Measurements from ENCODE around the gene MOCS2. TPM values are rescaled to one million over a fixed set of nuclear protein-coding genes. Genes with fewer than 3 reads are reported as not detected.

The MOCS2 gene
- total and polyA plus RNA-seq, 2 of the 8 experiments (the other 6 are each of a cell fraction or from before 2014, with no cell fraction given) = 6.7 to 16.1 TPM

- H2BK20ac ChIP-seq (ENCODE audit: low read length) = no peak overlapping the region
- H2BK120ac ChIP-seq (replicated peaks; ENCODE audit: low read depth, low read length) = no peak overlapping the region
- CTCF ChIA-PET (ENCODE audit: partially characterized antibody) = interaction anchor here (2.8 kb wide), 1 partner anchor 18 kb away, joined by 13 read pairs; no protein-coding TSS in a partner anchor
- H4K8ac ChIP-seq (ENCODE audit: extremely low read depth, insufficient read depth, low read length) = no peak overlapping the region
- H3K18ac ChIP-seq (ENCODE audit: extremely low read depth, low read length) = no peak overlapping the region
- POLR2A ChIA-PET (ENCODE audit: partially characterized antibody) = no interaction called here
- no peak overlapping the region for H2BK12ac ChIP-seq (ENCODE audit: low read depth, low read length)
- H3K79me2 ChIP-seq (ENCODE audit: control insufficient read depth in 1 of 2, insufficient read depth in 2 of 2, low read length in 2 of 2) = no peaks in the 10 kb centered on the region
- no peak for FAIRE-seq
- no peak overlapping the region for H3K56ac ChIP-seq (replicated peaks; ENCODE audit: insufficient read length, low read depth, low read length)
- no peak for DNase-seq (ENCODE audit: low read depth in 1 of 2, low spot score in 2 of 2)
- no peak overlapping the region for H3K4me2 ChIP-seq (ENCODE audit: insufficient read depth in 1 of 2, low read depth in 2 of 2, low read length in 2 of 2)
- no peaks in the 10 kb centered on the region for H4K20me1 ChIP-seq (replicated peaks in 1 of 2; ENCODE audit: control insufficient read depth in 1 of 2, insufficient read depth in 2 of 2, low read length in 2 of 2)
- H2BK15ac ChIP-seq (ENCODE audit: low read length) = no peak overlapping the region
- no peak overlapping the region for H3K4me3 ChIP-seq (ENCODE audit: extremely low read depth in 1 of 4, insufficient read depth in 2 of 4, low read depth in 3 of 4, low read length in 4 of 4)
- H3K36me3 ChIP-seq (ENCODE audit: control insufficient read depth in 2 of 4, insufficient read depth in 4 of 4, low read length in 3 of 4) = no peaks in the 10 kb centered on the region
- H4K91ac ChIP-seq (replicated peaks; ENCODE audit: insufficient read length, low read length) = no peak overlapping the region
- H3K23ac ChIP-seq (ENCODE audit: insufficient read length) = no peak overlapping the region
- H2AK5ac ChIP-seq (ENCODE audit: low read depth, low read length) = no peak overlapping the region
- H3K27ac ChIP-seq (ENCODE audit: low read depth, low read length) = no peak overlapping the region
- H3K4me1 ChIP-seq (replicated peaks in 1 of 4; ENCODE audit: control insufficient read depth in 3 of 4, insufficient read depth in 4 of 4, low read length in 3 of 4) = peaks cover 0 to 2% (median 0%) of the 10 kb centered on the region in 4 experiments; a peak in 1 of 7 replicates
- H3K9me3 ChIP-seq (ENCODE audit: insufficient read depth in 2 of 2, low read depth in 1 of 2, low read length in 1 of 2) = no peaks in the 10 kb centered on the region
- no peaks in the 10 kb centered on the region for H3K79me1 ChIP-seq (ENCODE audit: low read depth, low read length)
- no peak overlapping the region for H2AFZ ChIP-seq (ENCODE audit: low read length)
- no peaks in the 10 kb centered on the region for H3K23me2 ChIP-seq (ENCODE audit: low read depth, low read length)
- no peak overlapping the region for H3K9ac ChIP-seq (replicated peaks in 1 of 4; ENCODE audit: extremely low read depth in 1 of 4, low read depth in 3 of 4, low read length in 3 of 4)
- no peaks in the 10 kb centered on the region for H3K27me3 ChIP-seq (replicated peaks in 1 of 4; ENCODE audit: control insufficient read depth in 3 of 4, extremely low read depth in 1 of 4, insufficient read depth in 3 of 4, low read length in 3 of 4)
- no peak overlapping the region for H2BK5ac ChIP-seq (ENCODE audit: low read depth, low read length)
- H3K14ac ChIP-seq (ENCODE audit: insufficient read length) = no peak overlapping the region
- H3K4ac ChIP-seq (replicated peaks; ENCODE audit: insufficient read length, low read depth, low read length) = no peak overlapping the region
- no peak overlapping the region for H4K5ac ChIP-seq (ENCODE audit: insufficient read length, low read depth, low read length)
- WGBS, 2 experiments (ENCODE audit: extremely low coverage in 1 of 2, insufficient coverage in 1 of 2, insufficient read length in 1 of 2, insufficient replicate concordance in 2 of 2, low coverage in 1 of 2, low lambda C conversion rate in 2 of 2, missing lambda C conversion rate in 1 of 2) = 89% methylated on average over 4 of the region's 4 CpGs; no CpG with 5 or more reads in 1 of the 2 experiments
- TF ChIP-seq TEAD4 (IDR thresholded peaks at IDR 0.05; ENCODE audit: low read depth, low read length) = no peak
- TF ChIP-seq SIX5 (IDR thresholded peaks at IDR 0.05; ENCODE audit: low read depth, low read length) = no peak
- no peak for TF ChIP-seq RNF2 (IDR thresholded peaks at IDR 0.05; ENCODE audit: borderline replicate concordance, low read depth, low read length, missing control alignments, poor library complexity, severe bottlenecking)
- no peak for TF ChIP-seq SIRT6 (IDR thresholded peaks at IDR 0.05; ENCODE audit: low read length)
- no peak for TF ChIP-seq TBP (IDR thresholded peaks at IDR 0.05; ENCODE audit: low read depth, low read length)
- no peak for TF ChIP-seq ASH2L (IDR thresholded peaks at IDR 0.05; ENCODE audit: low read length)
- no peak for TF ChIP-seq CBX8 (IDR thresholded peaks at IDR 0.05; ENCODE audit: borderline replicate concordance, low read depth, low read length)
- no peak for TF ChIP-seq USF2 (IDR thresholded peaks at IDR 0.05; ENCODE audit: low read length)
- no peak for TF ChIP-seq SP4 (IDR thresholded peaks at IDR 0.05; ENCODE audit: low read length)
- no peak for TF ChIP-seq BRCA1 (IDR thresholded peaks at IDR 0.05; ENCODE audit: low read depth, low read length)
- TF ChIP-seq JUN (IDR thresholded peaks at IDR 0.05; ENCODE audit: low read depth, low read length) = no peak
- no peak for TF ChIP-seq SP2 (IDR thresholded peaks at IDR 0.05; ENCODE audit: low read length)
- TF ChIP-seq RXRA (IDR thresholded peaks at IDR 0.05; ENCODE audit: insufficient read depth, low read depth, low read length) = no peak
- no peak for TF ChIP-seq GTF2F1 (IDR thresholded peaks at IDR 0.05; ENCODE audit: borderline replicate concordance, low read depth, low read length)
Observed at GRCh38 chr5:53053364-53053763, 56.2 kb downstream of the MOCS2 start.
